HUES64 (cell line): ENCODE results near the gene B3GAT1.

Experiments used
- H3K27ac ChIP-seq: 2 replicates; pipeline ENCODE4 v1.7.0; 2013; ENCODE audit warnings: low read depth, low read length, inconsistent platforms
- H3K27me3 ChIP-seq: 2 replicates; pipeline ENCODE4 v1.6.1; 2013; ENCODE audit warnings: mild to moderate bottlenecking, low read length; ENCODE audit not compliant: insufficient read depth
- H3K36me3 ChIP-seq: 2 replicates; pipeline ENCODE4 v1.6.1; 2013; ENCODE audit warnings: mild to moderate bottlenecking, low read length; ENCODE audit not compliant: insufficient read depth
- H3K4me1 ChIP-seq: 2 replicates; pipeline ENCODE4 v1.6.1; 2013; ENCODE audit warnings: mild to moderate bottlenecking, low read length, moderate library complexity; ENCODE audit not compliant: insufficient read depth
- H3K4me3 ChIP-seq: 2 replicates; pipeline ENCODE4 v1.5.1; 2013; ENCODE audit warnings: mild to moderate bottlenecking, low read length, moderate library complexity
- H3K9ac ChIP-seq: 2 replicates; pipeline ENCODE4 v1.6.1; 2013; ENCODE audit warnings: mild to moderate bottlenecking, low read depth, low read length
- H3K9me3 ChIP-seq: 2 replicates; pipeline ENCODE4 v1.6.1; 2013; ENCODE audit warnings: low read depth, low read length; ENCODE audit not compliant: insufficient read depth
- WGBS: fragments of 150-250, 120-280 bp; methylation state at CpG from one replicate; pipeline ENCODE4 v1.1.7; 2013; ENCODE audit warnings: missing lambda C conversion rate; 5-methylcytosine and 5-hydroxymethylcytosine counted together

Gene B3GAT1

GRCh38 chr11:134397304-134398078, 14.6 kb downstream of the B3GAT1 start:
- Histone ChIP-seq H3K36me3 (peaks cover 7% of the 10 kb centered on the region; the same call in 1 of the 2 replicates), H3K4me3 (no peak overlapping the region), H3K9ac (no peak overlapping the region), H3K4me1 (no peaks in the 10 kb centered on the region), H3K27me3 (no peaks in the 10 kb centered on the region), H3K27ac (no peak overlapping the region), H3K9me3 (no peaks in the 10 kb centered on the region)
- WGBS: 91% methylated on average over 18 of the region's 18 CpGs

GRCh38 chr11:134395002-134395401, 17.0 kb downstream of the B3GAT1 start:
- no peaks in the 10 kb centered on the region for H3K9me3 ChIP-seq
- no peak overlapping the region for H3K4me3 ChIP-seq
- H3K27me3 ChIP-seq: no peaks in the 10 kb centered on the region
- H3K27ac ChIP-seq: no peak overlapping the region
- 91% methylated on average over 12 of the region's 12 CpGs for WGBS
- no peak overlapping the region for H3K9ac ChIP-seq
- H3K4me1 ChIP-seq: no peaks in the 10 kb centered on the region
- H3K36me3 ChIP-seq: peaks cover 7% of the 10 kb centered on the region; the same call in 1 of the 2 replicates

- Histone ChIP-seq H3K27ac (no peak overlapping the region), H3K4me3 (no peak overlapping the region), H3K27me3 (no peaks in the 10 kb centered on the region), H3K9ac (no peak overlapping the region), H3K36me3 (peaks cover 7% of the 10 kb centered on the region; the same call in 1 of the 2 replicates), H3K9me3 (no peaks in the 10 kb centered on the region), H3K4me1 (no peaks in the 10 kb centered on the region)
- 93% methylated on average over 10 of the region's 10 CpGs for WGBS
Measured at GRCh38 chr11:134394311-134394710, 17.7 kb downstream of the B3GAT1 start.

- WGBS: 72% methylated on average over 14 of the region's 14 CpGs
- peaks cover 9% of the 10 kb centered on the region; the same call in 1 of the 2 replicates for H3K36me3 ChIP-seq
- H3K4me3 ChIP-seq: no peak overlapping the region
- H3K9ac ChIP-seq: no peak overlapping the region
- H3K9me3 ChIP-seq: no peaks in the 10 kb centered on the region
- no peaks in the 10 kb centered on the region for H3K27me3 ChIP-seq
- H3K4me1 ChIP-seq: no peaks in the 10 kb centered on the region
- no peak overlapping the region for H3K27ac ChIP-seq
Measured at GRCh38 chr11:134393638-134394037, 18.4 kb downstream of the B3GAT1 start.

GRCh38 chr11:134392953-134393615, 19.0 kb downstream of the B3GAT1 start:
- Histone ChIP-seq H3K27ac (no peak overlapping the region), H3K27me3 (no peaks in the 10 kb centered on the region), H3K4me3 (no peak overlapping the region), H3K4me1 (no peaks in the 10 kb centered on the region), H3K36me3 (peaks cover 9% of the 10 kb centered on the region; the same call in 1 of the 2 replicates), H3K9ac (no peak overlapping the region), H3K9me3 (no peaks in the 10 kb centered on the region)
- WGBS: 95% methylated on average over 21 of the region's 21 CpGs

- Histone ChIP-seq H3K27ac (no peak overlapping the region), H3K4me3 (no peak overlapping the region), H3K9me3 (no peaks in the 10 kb centered on the region), H3K9ac (no peak overlapping the region), H3K27me3 (no peaks in the 10 kb centered on the region), H3K4me1 (no peaks in the 10 kb centered on the region), H3K36me3 (peaks cover 12% of the 10 kb centered on the region; the same call in 1 of the 2 replicates)
- WGBS: 92% methylated on average over 13 of the region's 13 CpGs
Measured at GRCh38 chr11:134391656-134392055, 20.4 kb downstream of the B3GAT1 start.

GRCh38 chr11:134390706-134391569, 21.1 kb downstream of the B3GAT1 start:
- Histone ChIP-seq H3K9me3 (no peaks in the 10 kb centered on the region), H3K4me3 (no peak overlapping the region), H3K9ac (no peak overlapping the region), H3K36me3 (peaks cover 12% of the 10 kb centered on the region; the same call in 1 of the 2 replicates), H3K27me3 (no peaks in the 10 kb centered on the region), H3K4me1 (no peaks in the 10 kb centered on the region), H3K27ac (no peak overlapping the region)
- WGBS: 94% methylated on average over 15 of the region's 15 CpGs

GRCh38 chr11:134389464-134390180, 22.4 kb downstream of the B3GAT1 start:
- 95% methylated on average over 25 of the region's 25 CpGs for WGBS
- Histone ChIP-seq H3K4me3 (no peak overlapping the region), H3K27me3 (no peaks in the 10 kb centered on the region), H3K9me3 (no peaks in the 10 kb centered on the region), H3K36me3 (peaks cover 17% of the 10 kb centered on the region; the same call in 1 of the 2 replicates), H3K4me1 (no peaks in the 10 kb centered on the region), H3K27ac (no peak overlapping the region), H3K9ac (no peak overlapping the region)

GRCh38 chr11:134388590-134388989, 23.5 kb downstream of the B3GAT1 start:
- 92% methylated on average over 4 of the region's 4 CpGs for WGBS
- Histone ChIP-seq H3K36me3 (peaks cover 17% of the 10 kb centered on the region; the same call in 1 of the 2 replicates), H3K9me3 (no peaks in the 10 kb centered on the region), H3K4me3 (no peak overlapping the region), H3K27ac (no peak overlapping the region), H3K4me1 (no peaks in the 10 kb centered on the region), H3K27me3 (no peaks in the 10 kb centered on the region), H3K9ac (no peak overlapping the region)

- H3K9me3 ChIP-seq: no peaks in the 10 kb centered on the region
- H3K9ac ChIP-seq: no peak overlapping the region
- WGBS: 95% methylated on average over 21 of the region's 21 CpGs
- no peaks in the 10 kb centered on the region for H3K4me1 ChIP-seq
- no peak overlapping the region for H3K4me3 ChIP-seq
- no peak overlapping the region for H3K27ac ChIP-seq
- H3K36me3 ChIP-seq: peaks cover 12% of the 10 kb centered on the region; the same call in 1 of the 2 replicates
- no peaks in the 10 kb centered on the region for H3K27me3 ChIP-seq
Measured at GRCh38 chr11:134387501-134387900, 24.5 kb downstream of the B3GAT1 start.
